CD4-positive, alpha-beta T cell treated with Interleukin-4 for 1 hour (primary cell): Measurements from ENCODE around the gene RNF133.

Experiments used
- DNase-seq, 2 donors: peaks; one replicate each; pipeline ENCODE4 v3.0.0-alpha.2; 2020 to 2022

Gene RNF133, protein sequence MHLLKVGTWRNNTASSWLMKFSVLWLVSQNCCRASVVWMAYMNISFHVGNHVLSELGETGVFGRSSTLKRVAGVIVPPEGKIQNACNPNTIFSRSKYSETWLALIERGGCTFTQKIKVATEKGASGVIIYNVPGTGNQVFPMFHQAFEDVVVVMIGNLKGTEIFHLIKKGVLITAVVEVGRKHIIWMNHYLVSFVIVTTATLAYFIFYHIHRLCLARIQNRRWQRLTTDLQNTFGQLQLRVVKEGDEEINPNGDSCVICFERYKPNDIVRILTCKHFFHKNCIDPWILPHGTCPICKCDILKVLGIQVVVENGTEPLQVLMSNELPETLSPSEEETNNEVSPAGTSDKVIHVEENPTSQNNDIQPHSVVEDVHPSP

DNA sequence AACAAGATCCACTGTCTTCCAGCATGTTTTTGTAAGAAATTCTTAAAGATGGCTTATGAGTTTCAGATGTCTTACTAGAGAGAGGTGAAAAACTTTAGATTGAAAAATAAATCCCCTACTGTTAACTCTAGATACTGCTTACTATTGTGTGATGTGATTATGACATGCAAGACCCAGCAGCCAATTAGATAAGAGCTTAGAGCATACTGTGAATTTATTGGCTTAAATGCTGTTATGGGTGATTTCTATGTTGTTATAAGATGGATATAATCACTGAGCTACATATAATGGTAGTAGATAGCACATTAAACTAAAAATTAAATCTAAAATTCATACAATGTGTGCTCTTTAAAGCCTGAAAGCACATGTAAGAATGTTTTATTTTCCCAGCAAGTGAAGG, at the start of gene RNF133:
Gene RNF133 (minus strand): TSS at position 101 of the 400 bp plus-strand sequence. CDS start 199 bp downstream, outside the sequence.
- DNase-seq: no peak

DNA sequence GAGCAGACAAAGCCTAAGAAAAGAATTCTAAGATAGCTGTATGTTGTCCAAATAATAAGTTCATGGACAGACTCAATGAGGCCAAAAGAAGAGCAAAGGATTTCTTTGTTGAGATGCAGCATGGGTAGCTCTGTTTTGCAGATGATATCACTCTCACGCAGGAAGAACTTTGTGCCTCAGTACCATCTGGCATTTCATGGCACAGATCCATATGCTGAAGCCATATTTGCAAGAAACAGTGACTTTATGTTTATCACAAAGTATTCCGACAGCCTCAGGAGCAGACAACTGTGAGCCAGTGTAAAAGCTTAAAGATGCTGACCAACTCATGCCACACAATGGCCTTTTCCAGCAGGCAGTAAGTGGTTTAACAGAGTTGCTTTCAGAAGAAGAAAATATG, 49.3 kb upstream of the RNF133 start:
- DNase-seq: no peak

DNA sequence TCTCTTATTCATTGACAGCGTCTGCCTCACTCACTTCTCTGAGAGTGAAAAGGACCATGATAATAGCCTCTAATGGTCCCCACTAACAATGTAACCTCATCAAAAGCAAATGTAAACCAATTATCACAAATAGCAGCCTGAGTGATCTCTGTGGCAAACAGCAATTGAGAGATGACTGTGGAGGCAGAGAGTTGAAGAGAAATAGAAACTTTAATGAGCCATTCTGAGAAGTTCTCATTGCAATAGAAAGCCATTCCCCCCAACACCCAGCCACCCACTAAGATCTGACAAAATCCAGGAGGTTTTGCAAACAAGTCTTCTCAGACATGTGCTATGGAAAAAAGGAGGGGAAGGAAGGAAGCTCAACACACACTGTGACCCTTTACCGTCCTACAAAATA, 48.0 kb upstream of the RNF133 start:
- DNase-seq: no peak

DNA sequence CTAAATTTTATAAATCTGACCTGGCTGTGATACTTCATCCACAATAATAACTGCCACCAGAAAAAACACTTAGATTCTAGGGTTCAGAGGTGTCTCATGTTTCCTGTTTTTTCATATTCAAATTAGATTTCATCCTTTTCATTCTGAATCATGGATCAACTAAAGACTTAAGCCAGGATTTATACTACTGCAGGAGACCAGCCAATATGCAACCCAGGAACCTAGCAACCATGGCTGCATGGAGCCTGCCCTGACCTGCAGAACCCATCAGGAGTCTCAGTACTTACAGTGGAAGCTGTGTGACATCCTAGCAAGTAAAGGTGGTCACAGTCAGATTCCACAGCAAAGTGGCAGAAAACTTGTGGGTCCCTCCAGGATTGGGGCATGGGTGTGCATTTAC, 44.3 kb upstream of the RNF133 start:
- DNase-seq: no peak

DNA sequence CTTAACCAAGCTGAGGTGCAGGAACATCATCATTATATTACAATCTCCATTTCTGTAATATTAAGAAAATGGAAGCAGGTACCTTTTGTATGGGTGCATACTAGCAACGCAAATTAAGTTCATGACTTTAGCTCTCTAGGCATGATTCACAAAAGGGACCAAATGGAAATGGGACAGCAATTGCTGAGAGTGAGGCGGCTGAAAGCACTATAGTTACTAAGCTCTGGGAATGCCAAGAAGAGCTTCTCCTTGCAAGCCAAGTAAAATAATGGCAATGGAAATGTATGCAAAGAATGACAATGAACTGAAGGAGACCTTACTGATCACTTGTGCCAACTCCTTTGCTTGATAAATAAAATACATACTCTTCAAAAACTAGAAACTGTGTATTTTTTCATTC, 40.0 kb upstream of the RNF133 start:
- no peak for DNase-seq

DNA sequence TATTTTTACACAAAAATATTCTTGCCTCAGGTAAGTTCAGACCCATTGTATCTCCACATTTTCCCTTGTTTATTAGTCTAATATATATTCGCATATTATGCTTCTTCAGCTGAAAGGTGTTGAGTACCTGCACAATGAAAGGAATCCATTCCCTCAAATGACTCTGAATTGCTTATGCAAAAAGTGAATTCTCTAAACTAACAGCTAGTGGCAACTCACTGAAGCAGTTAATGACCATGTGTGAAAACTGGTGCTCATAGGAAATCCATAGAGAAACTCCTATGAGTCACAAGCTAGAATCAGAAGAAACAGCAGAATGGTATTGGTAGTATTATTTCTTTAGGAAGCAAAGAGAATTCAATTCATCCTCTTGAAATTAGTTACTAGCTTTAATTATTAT, 37.3 kb upstream of the RNF133 start:
- no peak for DNase-seq

DNA sequence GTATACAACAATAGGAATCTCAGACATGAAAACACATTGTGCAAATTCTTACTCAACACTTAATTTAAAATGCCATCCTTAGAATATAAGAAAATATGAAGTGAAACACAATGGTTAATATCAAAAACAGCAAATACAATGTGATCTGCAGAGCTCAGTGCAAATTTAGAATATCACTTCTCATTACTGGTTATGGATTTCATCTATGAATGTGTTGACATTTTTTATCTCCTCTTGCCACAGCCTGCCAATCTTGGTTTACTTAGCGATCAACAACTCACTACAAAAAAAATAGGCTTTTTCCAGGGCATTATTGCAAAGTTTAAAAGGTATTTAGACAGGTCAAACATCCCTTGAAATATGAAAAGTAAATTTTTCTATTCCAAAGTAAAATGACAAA, 28.8 kb upstream of the RNF133 start:
- DNase-seq: no peak

DNA sequence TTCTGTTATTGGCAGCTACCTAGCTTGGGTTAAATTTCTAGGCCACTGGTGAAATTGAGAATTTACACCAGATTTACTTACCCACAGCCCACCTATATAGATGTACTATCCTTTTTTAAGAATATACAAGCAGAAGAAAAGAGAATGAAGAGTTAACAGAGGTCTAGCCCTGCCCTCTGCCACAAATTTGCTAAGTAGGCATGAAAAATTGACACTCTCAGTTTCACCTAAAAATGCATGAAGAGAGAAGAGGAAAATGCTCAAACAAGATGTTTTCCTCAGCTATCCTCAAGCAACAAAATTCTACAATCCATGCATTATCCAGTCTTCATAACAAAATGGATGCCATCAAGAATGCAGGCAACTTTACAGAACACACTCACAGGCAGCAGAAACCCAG, 28.4 kb upstream of the RNF133 start:
- no peak for DNase-seq

DNA sequence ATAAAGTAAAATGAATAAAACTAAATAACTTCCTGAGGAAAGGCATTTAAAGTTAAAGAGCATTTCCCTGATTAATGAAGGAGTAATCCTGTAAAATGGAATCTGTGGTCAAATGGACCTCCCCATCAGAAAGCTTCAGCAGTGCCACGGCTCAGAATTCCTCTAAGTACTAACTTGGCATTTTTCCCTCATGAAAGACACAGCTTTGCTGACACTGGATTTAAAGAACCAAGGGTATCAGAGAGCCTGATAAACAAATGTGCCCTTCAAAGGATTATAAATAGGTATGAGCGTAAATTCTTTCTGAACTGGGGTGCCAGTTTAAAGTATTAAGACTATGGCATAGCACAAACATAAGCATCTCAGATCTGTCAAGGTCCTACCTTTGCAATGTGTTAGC, 28.0 kb upstream of the RNF133 start:
- DNase-seq: no peak

DNA sequence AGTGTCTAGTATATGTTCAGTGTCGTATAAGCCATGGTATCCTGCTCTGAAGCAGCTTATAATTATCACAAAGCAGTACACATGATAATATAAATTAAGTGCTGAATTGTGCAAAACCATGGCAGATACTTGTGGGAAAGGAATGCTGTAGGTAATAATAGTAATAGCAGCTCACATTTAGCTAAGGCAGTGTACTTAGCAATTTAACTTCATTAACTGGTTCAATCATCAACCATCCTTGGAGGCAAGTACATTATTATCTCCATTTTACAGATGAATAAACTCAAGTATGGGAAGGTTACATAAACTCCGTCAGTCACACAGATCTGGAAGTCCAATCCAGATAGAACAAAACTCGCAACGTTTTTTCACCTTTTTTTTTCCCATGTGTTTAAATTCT, 25.4 kb upstream of the RNF133 start:
- no peak for DNase-seq

DNA sequence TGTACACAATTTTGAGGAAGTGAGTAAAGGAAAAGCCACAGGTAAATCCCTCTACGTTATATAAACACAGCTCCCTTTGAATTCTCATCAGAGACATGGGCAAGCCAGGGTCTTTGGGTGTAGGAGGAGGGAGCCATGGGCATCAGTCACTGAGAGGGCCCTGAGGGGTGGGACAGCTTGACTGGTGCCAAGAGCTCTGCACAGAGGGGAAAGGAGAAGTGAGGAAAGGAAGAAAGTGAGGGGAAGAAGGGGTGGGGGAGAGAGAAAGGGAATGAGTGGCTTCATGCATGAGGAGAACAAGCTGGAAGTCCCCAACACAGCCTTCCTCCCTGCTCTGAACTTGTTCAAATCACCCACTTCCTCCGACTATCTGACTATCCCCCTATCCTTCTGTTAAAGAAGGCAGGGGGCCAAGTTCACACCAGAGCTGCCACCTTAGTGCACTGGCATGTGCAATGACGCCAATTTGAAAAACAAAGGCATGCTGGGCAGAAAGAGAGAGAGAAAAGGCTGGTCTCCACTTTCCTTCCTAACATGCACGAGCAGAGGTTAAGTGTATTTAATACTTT, 20.2 kb upstream of the RNF133 start:
- no peak for DNase-seq

DNA sequence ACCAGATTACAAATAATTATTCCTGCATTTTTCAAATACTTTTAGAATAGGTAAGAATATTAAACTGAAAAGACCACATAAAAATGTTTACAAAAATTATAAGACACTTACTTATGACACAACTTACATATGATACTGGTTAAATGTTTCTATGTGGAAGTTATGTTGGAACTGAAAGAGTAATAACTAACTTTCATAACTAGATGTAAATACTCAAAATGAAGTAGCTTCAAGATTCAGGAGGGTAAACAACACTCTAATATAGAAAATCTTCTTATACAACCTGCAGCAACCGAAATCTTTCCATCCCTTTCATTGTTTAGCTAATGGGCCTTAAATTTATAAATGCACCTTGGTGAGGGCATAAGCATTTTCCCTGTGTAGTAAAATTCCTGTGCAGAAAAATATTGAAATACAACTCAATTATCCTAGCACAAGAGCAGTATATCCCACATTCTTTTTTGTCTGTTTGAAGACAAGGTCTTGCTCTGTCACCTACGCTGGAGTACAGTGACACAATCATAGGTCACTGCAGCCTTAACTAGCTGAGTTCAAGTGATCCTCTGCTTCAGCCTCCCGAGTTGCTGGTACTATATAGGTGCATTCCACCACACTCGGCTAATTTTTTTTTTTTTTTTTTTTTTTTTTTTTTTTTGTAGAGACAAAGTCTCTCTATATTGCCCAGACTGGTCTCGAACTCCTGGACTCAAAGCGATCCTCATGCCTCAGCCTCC, 18.6 kb upstream of the RNF133 start:
- no peak for DNase-seq

DNA sequence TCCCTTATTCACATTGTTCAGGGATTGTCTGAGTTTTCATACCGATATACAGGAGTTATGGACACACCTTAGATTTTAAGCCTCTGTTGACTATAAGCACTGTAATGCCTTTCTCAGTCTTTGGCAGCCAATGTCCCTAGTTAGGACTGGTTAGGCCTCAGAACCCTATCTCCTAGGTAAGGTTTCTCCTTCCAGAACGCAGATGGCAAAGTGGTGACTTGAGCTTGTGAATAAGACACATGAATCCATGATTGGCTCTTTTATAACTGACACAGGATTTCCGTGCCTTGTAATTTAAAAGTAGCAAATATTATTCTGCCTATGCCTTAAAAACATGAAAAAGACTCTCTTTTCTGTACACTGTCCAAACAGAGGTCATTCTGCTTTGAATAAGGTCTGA, 16.3 kb upstream of the RNF133 start:
- no peak for DNase-seq

DNA sequence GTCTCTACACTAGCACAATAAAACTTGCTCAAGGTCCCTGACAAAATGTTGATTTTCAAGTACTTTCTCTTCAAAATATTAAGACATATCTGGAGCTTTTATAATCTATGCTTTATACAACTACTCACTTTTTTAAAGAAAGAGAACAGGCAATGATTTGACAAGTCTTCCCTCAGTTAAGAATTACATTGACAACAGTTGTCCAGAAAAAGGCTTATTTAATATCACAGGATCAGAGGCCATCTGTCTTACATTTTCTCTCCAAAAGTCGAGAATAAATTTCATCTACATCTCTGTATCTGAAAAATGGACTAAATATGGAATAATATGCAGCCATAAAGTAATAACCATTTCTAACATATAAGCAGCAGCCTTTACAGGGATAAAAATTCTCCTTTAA, 12.0 kb upstream of the RNF133 start:
- DNase-seq: no peak

DNA sequence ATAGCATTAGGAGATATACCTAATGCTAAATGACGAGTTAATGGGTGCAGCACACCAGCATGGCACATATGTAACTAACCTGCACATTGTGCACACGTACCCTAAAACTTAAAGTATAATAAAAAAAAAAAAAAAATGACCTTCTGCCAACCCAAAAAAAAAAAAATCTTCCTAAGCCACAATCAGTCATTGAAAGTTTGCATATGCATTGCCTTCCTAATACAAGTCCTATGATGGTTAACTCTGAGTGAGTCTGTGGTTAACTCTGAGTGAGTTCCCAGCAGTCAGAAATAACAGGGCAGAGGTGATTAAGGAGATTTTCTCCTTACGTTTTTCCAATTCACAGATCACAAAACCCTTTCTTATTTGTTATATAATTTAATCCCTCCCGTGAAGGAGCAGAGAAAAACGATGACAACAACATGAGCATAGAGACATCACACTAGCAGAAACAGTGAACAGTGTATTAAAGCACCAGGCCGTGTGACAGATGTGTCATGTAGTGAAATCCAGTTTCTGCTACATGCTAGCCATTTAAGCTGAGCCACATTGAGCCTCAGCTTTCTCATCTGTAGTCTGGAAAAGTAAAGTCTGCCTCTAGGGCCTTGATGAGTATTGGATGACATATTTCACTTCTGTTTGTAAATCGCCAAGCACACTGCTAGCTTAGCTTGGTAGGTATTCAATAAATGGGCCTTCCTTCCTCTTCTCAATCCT, 11.2 kb upstream of the RNF133 start:
- no peak for DNase-seq

DNA sequence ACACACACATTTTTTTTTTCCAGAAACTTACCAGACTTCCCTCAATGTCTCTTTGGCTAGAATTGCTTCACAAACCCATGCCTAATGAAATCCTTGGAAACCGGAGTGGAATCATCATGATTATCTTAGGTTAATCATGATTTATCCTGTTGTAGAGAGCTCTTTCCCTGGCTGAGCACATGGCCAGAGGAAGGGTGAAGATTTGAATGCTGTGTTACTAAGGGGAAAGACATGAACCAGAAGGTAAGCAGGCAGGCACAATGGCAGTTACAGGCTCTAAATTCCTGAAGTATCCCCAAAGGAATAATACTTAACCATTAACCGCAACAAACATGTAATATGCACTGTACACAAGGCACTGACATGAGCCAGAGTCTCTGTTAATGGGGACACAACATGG, 7.9 kb upstream of the RNF133 start:
- no peak for DNase-seq

DNA sequence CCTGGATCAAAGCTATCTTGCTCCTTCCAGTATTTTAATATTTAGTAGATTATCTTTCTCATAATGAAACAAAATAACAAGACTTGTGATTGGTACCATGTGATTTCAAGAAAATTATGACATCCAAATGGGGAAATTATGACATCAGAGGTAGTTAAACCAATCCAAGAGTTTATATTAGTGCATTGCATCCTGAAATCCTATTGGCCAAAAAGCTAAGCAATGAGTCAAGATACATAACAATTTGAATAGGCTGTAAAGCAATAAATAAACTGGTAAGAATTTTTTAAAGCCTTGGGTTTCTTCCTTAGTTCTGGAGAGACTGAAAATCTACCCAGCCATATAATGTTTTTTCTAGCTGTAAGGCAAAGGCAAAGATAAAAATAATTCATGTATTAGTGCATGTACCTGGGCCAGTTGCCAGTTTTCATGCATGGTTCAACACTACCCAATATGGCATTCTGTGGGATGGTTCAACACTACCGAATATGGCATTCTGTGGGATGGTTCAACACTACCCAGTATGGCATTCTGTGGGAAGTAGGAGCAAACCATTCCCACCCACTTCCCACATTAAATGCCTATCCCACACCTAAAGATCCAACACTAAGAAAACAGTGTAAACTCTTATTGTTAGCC, 4.1 kb upstream of the RNF133 start, which contains the start of gene RNF148:
Gene RNF148 (minus strand): TSS at position 51 of the 639 bp plus-strand sequence. CDS start 172 bp downstream, outside the sequence.
- DNase-seq: no peak

DNA sequence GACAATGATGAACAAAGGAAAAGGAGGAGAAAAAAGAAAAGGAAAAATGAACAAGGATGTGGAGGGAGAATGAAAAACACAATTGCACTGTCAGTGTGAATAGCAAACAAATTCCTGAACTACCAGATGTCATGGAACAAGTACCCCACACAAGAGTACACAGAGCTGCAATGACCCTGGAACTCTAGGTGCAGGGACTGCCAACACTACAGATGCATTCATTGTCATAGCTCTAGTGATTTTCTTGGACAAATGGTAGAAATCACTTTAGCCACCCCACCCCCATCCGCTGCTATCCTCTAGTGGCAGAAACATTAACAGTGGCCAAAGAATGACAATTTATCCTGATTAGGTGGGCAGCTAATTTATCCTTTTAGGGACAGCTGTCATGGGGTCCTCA, 3.1 kb downstream of the RNF133 start:
- no peak for DNase-seq

DNA sequence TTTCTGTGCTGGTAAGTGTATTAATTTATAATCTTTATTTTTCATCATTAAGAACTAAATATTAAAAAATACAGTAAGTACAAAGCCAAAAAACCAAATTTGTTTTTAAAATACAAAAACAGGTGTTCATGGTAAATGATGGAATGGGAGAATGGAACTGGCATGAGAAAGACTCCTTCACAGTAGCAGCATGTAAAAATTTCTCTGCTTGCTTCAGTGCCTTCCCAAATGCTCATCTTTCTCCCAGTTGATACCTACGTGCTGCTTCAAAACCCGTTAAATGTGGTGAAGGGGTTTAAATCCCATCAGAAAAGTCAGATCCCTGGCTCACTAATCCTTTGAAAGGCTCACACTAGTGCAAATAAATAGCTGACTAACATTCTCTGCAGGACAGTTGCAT, 4.2 kb downstream of the RNF133 start:
- DNase-seq: no peak

DNA sequence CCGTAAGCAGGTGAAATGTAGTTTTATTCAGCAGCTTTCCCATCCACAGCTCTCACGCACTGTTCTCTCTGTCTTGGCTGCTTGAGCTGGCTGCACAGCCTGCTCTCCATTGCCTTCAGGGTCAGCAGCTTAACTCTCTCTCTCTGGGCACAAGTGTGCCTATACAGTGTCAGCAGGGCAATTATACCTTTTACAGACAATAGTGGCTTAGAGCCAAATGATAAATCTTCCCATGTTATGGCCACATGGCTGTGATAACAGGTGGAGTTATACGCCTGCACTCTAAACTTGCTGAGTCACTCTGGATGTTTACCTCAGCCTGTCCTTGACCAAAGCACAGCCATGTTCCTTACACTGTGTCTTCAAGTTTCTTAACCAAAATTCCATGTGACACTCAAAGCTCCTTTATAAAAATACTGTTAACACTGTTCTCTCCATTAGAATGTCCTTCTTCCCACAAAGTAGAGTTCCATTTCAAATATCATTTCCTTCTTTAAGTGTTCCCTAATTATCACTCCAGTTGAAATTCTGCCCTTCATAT, 6.1 kb downstream of the RNF133 start:
- DNase-seq: no peak

DNA sequence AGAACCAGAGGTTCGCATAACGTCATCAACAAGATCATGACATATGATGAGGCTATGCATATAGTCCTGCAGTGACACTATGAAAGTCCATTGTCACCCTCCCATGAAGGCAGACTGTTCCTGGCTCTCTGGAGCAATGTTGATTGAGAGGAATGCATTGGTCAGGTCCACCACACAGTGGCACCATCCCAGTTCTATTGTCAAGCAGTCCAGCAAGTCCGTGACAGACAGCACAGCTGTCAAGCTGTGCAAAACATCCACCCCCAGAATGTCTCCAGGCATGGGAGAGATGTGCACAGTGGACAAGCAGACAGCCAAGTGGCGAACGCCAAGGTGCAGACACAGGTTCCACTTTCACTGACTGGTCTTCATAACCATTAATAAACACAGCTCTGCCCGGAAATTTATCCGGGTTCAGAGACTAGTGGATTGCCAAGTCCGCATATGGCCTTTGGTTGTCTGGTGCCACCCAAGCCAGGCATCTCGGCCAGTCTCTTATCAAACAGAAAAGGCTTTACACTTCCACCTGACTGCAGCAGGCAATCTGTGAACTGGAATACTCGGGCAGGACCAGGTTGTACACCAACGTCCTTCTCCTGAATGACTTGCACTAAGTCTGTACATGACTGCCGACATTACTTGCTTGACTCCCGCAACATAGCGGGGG, 7.2 kb downstream of the RNF133 start:
- no peak for DNase-seq
